GM18868 (cell line): ENCODE measurements around the gene INPP4A.
"Not testable (repeated sequence)": the region's sequence is repeated elsewhere in the genome, so short reads cannot be mapped to it uniquely, and the experiment has no call there.

Source experiments
- ATAC-seq: cut with Tn5 transposase; IDR thresholded peaks from one replicate; pipeline ENCODE4 v1.9.1; 2021; ENCODE audit warnings: mild to moderate bottlenecking, moderate library complexity; ENCODE audit not compliant: unreplicated experiment

The INPP4A gene

GRCh38 chr2:98444436-98445176 lies at the start of gene INPP4A:
Gene INPP4A, plus strand, starts transcription at chr2:98444858. Its CDS starts 75,191 bp downstream, at chr2:98520049.
- peak; percentile 84 for ATAC-seq

GRCh38 chr2:98395977-98396376 lies 48.7 kb upstream of the INPP4A start:
- no peak for ATAC-seq

- ATAC-seq: no peak
Observed at GRCh38 chr2:98396745-98397355, 47.8 kb upstream of the INPP4A start.

GRCh38 chr2:98399140-98399539 lies 45.5 kb upstream of the INPP4A start:
- no peak for ATAC-seq

GRCh38 chr2:98403878-98404277 lies 40.8 kb upstream of the INPP4A start:
- no peak for ATAC-seq

GRCh38 chr2:98404556-98405250 lies 40.0 kb upstream of the INPP4A start:
- ATAC-seq: no peak

GRCh38 chr2:98405301-98405700 lies 39.4 kb upstream of the INPP4A start:
- ATAC-seq: no peak

- no peak for ATAC-seq
Observed at GRCh38 chr2:98408155-98408554, 36.5 kb upstream of the INPP4A start.

GRCh38 chr2:98412751-98413458 lies 31.8 kb upstream of the INPP4A start:
- no peak for ATAC-seq

- ATAC-seq: not testable (repeated sequence)
Observed at GRCh38 chr2:98414246-98414645, 30.4 kb upstream of the INPP4A start.

GRCh38 chr2:98415719-98416248 lies 28.9 kb upstream of the INPP4A start:
- not testable (repeated sequence) for ATAC-seq

GRCh38 chr2:98416383-98417159 lies 28.1 kb upstream of the INPP4A start:
- no peak for ATAC-seq

- no peak for ATAC-seq
Observed at GRCh38 chr2:98419544-98419943, 25.1 kb upstream of the INPP4A start.

GRCh38 chr2:98419977-98420725 lies 24.5 kb upstream of the INPP4A start:
- no peak for ATAC-seq

- no peak for ATAC-seq
Observed at GRCh38 chr2:98422449-98422848, 22.2 kb upstream of the INPP4A start.

GRCh38 chr2:98426771-98427170 lies 17.9 kb upstream of the INPP4A start:
- ATAC-seq: no peak

GRCh38 chr2:98432145-98432544 lies 12.5 kb upstream of the INPP4A start:
- ATAC-seq: no peak

- no peak for ATAC-seq
Observed at GRCh38 chr2:98433363-98433964, 11.2 kb upstream of the INPP4A start.

GRCh38 chr2:98434492-98434891 lies 10.2 kb upstream of the INPP4A start:
- no peak for ATAC-seq
